ENCODE data around the gene GALK1. TPM values are rescaled to one million over a fixed set of nuclear protein-coding genes. Genes with fewer than 3 reads are reported as not detected.
A peak's percentile ranks its signal among the peaks of the same experiment; 100 is the strongest.

Gene GALK1
- total and polyA plus RNA-seq, 2 of the 13 experiments (the other 11 are each of a cell fraction or from before 2014, with no cell fraction given): 59.9 to 93.6 TPM

- TF ChIP-seq RERE (CRISPR knock-in tag; IDR thresholded peaks at IDR 0.05; ENCODE audit: low read depth) (0 out of 2 replicates have a peak, but pooled peaks have one; percentile 8), ZNF557 (CRISPR knock-in tag; IDR thresholded peaks at IDR 0.05) (peak; percentile 72; the same call in 1 of the 2 replicates), FOXA3 (CRISPR knock-in tag; IDR thresholded peaks at IDR 0.05) (peak; percentile 5; the same call in 1 of the 2 replicates), E2F5 (CRISPR knock-in tag; conservative IDR thresholded peaks at IDR 0.05) (peak; percentile 51; the same call in 1 of the 2 replicates), POLR2G (IDR thresholded peaks at IDR 0.05; ENCODE audit: low read depth, low read length) (no peak), ZNF75D (CRISPR knock-in tag; IDR thresholded peaks at IDR 0.05; ENCODE audit: borderline replicate concordance) (no peak), MEIS2 (CRISPR knock-in tag; IDR thresholded peaks at IDR 0.05) (peak; percentile 91; the same call in 1 of the 2 replicates), HOMEZ (CRISPR knock-in tag; IDR thresholded peaks at IDR 0.05; ENCODE audit: low read depth) (no peak), ZSCAN12 (CRISPR knock-in tag; IDR thresholded peaks at IDR 0.05) (no peak; the same call in 1 of the 2 replicates), ARID5B (CRISPR knock-in tag; IDR thresholded peaks at IDR 0.05) (peak; percentile 54; the same call in 1 of the 2 replicates), IKZF5 (CRISPR knock-in tag; IDR thresholded peaks at IDR 0.05) (no peak)
Observed at GRCh38 chr17:75753514-75754377, 11.2 kb downstream of the GALK1 start (continued).

Data from HepG2 (cell line).